Stimulated activated CD4-positive, alpha-beta T cell treated with anti-CD3 and anti-CD28 coated beads, Interleukin-2, amount 100 ng/mL, for 48 hours (primary cell): ENCODE results near the gene ABLIM2.

Experiments used
- DNase-seq, 2 donors: peaks; one replicate each; pipeline ENCODE4 v3.0.0-alpha.2; 2020

Gene ABLIM2

DNA sequence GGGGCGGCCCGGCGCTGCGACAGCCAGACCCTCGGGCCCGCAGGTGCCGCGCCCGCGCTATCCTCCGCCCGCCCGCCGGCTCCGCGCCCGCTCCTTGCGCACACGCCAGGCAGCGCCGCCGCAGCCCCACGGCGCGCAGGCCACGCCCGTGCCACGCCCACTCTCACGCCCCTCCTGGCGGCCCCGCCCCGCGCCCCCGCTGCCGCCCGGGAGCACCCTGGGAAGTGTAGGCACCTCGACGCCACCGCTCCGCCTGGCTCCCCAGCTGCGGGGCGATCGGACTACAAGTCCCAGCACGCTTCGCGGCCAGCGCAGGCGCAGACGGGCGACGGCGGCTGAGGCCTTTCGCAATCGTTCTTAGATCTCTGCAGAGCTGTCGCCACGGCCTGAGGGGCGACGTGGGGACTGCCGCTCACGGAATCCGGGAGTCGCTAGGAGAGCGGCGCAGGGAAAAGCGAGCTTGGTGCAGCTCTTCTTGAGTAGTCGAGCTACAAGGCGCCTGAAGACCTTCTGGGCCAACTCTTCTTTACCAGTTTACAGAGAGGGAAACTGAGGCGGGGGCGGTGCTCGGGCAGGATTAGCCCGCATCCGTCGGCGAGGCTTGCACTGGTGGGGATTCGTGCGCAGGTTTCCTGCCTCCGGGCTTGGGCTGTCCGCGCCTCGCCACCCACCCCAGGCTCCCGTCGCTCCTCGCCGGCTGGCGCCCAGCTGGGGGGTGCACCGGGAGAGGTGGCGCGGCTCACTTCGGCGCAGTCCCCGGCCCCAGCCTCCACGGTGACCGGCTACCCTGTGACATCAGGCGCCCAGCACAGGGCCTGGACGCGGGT is at the start of gene ABLIM2:
Gene ABLIM2, minus strand, starts transcription at position 104 of the 827 bp plus-strand sequence. CDS start 124 bp downstream, outside the sequence.
- DNase-seq = peak; percentile 97 to 99

DNA sequence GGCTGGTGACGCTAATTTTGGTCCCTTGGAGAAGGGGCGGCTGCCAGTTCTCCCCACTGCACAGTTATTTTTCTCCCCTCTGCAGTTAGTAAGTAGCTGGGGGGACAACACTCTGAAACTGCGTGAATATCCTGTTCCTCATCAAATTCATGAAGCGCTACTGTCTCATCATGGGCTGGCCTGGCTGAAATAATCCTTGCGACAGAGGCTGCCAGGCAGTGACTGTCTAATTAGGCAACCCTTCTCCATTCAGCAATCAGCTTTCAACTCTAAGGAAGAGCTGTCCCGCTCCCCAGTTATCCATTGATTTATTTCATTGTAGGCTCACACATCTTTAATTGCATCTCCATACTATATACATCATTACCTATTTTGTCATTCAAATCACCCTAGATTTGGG is 48.7 kb upstream of the ABLIM2 start:
- DNase-seq = no peak

DNA sequence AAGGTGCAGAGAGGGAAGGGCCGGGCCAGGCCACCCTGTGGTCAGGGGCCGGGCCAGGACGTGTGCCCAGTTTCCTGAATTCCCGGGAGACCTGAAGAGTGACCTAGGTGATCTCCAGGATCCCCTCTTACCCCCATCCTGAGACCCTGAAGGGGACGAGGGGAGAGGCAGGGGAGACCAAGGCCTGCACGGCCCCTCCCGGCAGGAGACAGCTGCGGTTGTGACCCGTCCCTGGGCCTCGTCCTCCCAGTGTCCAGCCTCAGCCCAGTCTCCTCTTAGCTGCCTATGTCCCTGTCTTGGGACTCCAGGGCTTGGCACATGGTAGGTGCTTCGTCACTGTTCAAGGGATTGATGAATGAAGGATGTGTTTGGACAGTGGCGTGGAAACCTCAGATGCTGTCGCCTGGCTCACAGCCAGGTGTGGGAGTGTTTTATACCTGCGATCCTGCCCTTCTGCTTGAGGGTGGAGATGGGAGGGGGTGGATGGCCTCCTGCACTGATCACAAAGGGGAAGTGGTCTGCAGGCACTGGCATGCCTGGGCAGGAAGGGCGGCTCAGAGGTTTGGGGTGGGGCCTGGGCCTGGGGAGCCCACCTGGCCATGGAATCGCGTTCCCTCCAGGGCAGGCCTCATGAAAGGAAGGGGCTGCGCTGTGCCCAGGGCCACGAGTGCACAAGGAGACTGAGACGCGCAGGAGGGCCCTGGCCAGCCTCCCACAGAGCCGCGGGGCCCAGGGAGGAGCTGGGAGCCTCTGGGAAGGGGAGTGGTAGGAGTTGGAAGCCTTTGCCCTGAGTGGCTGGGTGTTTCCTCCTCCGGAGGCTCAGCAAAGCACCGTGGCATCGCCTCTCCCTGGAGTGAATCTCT is 47.4 kb upstream of the ABLIM2 start:
- DNase-seq = no peak

DNA sequence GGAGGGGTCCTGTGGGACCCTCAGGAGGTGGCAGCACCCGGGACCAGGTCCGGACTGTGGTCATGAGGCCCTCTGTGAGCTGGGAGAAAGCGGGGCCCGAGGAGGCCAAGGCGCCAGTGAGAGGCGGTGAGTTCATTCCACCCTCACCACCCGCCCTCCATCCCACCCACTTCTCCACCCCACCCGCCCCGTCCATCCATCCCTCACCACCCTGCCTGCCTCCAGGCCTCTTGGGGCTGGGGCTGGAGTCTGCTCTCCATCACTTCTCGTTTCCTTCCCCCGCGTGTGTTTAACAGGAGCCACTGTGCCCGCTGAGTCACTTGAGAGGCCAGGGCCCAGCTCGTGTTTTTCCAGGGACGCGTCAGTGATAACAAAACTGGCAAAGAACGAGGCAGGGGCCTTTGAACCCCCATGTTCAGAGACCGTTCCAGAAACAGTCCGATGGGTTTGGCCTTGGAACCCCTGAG is 46.7 kb upstream of the ABLIM2 start:
- no peak for DNase-seq

DNA sequence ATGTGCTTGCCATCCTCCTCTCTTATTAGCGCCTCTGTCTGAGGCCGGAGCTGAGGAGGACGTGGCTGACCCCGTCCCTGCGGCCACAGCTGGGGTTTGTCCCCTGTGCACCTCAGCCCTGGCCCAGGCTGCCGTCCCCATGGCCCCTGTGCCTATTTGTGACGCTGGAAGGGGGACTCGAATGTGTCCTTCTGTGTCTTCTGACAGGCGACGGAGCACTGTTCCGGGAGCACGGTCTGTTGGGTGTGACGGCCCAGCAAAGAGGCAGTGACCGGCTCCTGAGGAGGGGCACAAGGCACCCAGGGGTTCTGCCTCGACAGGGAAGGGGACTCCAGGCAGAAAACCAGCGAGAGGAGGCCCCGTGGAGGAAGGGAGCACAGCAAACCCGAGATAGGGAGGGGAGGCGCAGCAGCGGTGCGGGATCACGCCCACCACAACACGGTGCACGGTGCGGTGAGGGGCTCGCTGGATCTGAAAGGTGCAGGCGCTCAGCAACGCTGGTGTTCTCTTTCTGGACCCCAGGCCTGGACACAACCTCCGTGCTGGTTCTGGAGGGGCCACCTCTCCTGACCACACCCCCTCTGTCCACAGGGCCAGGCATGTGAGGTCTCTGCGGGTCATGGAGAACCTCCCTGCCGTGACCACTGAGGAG is 46.1 kb upstream of the ABLIM2 start:
- DNase-seq = no peak

DNA sequence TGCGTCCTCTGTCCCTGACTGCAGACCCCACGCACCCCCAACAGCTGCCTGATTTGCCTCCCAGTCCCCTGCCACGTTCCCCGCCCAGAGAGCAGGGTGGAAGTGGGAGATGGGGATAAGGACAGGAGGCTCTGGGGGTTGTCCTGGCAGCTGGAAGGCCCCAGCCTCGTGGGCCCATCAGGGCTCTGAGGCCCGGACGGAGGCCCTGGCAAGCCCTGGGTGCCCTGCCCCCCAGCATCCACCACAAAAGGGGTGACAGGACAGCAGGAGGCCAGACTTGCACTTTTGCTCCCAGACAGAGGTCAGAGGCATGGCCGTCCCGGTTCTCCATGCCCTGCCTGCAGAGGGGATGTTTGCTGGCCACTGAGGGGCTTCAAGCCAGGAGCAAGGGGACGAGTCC is 45.2 kb upstream of the ABLIM2 start:
- no peak for DNase-seq

DNA sequence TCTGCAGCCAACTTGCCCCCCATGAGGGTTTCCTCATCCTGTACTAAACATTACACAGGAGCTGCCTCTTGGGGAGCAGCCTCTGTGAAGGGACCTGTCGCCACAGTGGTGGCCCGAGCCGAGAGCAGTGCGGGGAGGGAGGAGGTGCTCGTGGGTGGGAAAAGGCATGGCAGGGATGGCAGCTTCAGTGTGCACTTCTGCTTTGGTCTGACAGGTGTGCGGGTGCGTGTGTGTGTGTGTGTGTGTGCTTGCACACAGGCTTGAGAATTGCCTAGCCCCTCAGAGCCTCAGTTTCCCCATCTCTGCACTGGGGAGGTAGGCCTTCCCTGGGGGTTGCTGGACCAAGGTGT is 44.4 kb upstream of the ABLIM2 start:
- DNase-seq = no peak

DNA sequence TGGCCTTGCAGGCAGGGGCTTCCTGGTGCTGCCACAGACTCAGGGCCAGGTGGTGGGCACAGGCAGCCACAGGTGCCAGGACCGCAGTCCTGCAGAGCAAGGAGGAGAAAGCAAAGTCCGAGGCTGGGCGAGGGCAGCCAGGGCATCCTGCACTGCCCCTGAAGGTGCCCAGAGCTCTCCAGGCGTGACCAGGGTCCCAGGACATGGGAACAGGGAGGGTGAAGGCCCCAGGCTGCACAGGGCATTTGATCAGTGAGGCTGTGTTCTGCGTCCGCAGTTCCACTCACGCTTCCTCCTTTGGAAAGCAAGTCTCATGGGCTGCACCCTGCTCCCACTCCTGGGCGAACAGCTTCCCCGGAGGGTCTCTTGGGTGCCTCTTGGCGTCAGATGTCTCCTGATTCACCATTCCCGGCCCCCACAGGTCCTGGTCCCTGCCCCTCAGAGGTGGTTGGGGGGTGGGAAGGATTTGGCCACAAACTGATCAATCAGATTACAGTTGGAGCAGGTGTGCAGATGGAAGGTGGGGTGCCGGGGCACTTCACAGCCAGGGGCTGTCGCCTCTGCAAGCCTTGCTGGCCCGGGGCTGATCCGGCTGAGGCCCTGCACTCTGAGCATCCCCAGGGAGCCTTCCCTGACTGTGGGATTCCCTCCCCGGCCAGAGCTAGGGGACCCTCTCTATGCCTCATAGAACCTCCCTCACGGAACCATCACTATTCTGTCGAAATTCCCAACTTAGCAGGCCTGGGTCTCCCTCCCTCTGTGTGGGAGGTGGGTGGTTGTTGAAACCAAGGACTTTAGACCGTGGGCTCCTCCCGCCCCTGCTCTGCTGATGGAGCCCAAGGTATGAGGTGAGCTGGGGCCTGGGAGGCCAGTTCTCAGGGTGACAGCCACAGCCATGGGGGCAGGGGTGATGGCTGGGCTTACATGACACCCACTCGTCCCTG is 43.8 kb upstream of the ABLIM2 start:
- no peak for DNase-seq

DNA sequence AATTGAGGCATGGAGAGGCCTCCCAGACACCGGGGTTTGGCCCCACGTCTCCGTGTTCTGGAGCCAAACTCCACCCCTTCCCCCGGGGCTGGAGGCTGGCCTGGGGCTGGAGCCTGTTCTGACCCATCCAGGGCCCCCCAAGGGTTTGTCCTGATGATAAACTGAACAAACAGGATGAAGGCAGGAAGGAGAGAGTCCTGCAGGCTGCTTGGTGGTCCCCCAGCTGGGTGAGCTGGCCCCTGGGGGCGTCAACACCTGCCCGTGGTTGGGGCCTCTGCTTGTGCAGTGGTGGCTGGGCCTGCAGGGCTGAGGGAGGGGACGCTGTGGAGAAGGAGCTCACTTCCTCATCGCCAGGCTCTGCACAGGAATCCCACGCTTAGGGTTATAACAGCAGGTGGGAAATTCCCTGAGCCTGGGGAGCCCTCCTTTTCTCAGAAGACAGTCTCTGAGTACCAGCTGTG is 42.7 kb upstream of the ABLIM2 start:
- DNase-seq = peak in 1 of 2 donors; percentile 45

DNA sequence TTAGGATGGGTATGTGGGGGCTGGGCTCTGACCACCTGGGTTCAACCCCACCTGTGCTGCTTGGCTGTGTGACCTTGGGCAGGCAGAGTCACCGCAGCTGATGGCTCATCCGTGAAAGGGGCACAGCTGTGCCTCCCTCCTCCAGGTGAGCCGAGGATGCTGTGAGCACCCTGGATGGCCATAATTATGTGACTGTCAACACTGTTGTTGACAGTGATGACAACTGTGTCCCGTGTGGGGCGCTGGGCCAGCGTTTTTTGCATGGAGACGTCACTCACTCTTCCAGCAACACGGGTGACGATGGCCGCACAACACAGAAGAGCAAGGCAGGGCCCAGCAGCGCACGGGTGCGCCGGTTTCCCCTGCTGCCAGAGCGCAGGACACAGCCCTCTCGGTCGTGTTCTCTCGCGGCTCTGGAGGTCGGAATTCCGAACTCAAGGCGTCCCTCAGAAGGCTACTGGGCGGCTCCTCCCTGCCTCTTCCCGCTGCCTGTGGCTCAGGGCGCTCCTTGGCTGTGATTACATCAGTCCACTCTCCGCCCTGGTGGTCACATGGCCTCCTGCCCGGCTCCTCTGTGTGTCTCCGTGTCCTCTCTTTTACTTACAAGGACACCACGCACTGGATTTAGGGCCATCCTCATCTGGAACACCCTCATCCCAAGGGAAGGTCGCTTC is 41.8 kb upstream of the ABLIM2 start:
- peak in 1 of 2 donors; percentile 15 for DNase-seq

DNA sequence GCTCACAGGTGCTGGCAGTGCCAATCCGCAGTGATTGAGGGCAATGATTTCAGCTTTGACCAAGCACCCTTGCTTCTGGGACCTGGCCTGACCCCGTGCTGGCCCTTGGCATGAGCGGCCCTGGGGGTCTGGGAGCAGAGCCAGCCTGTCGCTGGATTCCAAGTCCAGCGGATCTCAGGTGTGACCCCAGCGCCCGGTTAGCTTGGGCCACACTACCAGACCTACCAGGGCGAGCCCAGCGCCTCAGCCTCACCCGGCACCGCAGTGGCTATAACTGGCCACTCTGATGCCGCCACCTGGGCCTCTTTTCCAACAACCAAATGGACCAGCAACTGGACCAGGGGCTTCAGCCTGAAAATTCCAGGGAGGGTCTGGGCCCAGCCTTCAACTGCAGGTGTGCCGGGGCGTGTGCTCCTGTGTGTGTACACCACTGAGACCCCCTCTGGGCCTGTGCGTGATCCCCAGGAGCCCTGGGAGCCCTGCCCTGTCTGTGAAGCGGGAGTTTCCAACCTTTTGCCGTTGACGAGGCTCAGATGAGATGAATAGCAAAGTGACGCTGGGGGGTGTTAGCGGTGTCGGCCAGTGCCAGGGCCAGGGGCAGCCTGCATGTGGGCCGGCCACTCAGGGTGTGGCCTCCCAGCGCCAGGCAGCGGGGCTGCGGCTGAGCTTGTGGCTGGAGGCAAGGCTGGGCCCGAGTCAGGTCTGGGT is 41.1 kb upstream of the ABLIM2 start:
- peak in 1 of 2 donors; percentile 16 for DNase-seq

DNA sequence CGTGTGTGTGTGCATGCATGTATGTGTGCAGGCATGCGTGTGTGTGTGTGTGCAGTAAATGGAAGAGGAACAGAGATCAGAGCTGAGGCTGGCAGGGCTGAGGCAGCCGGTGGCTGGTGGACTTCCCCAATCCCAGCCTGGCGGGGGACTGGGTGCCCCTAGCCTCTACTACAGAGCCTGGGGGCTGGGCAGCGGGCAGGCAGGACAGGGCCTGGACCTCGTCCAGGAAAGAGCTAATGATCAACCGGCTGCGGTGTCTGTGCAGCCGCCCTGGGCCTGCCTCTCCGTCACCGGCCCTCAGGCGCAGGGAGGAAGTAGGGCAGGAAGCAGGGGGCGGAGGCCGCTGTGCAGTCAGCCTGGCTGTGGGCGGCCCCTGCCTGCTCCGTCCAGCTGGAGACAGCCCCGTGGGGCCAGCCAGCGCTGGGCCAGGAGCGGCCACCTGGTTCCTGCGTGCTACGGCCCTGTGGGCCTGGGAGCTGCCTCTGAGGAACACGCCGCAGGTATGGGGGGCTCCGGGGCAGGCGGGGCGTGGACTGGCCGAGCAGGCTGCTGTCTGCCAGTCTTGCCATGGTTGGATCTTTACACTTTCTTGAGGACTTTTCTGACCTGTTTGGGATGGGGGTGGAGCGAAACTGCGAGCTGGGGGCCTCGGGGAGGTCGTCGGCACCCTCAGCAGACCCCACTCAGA is 40.4 kb upstream of the ABLIM2 start, which contains the start of gene SH3TC1:
Gene SH3TC1, plus strand, starts transcription at position 385 of the 688 bp plus-strand sequence. CDS start 5,905 bp downstream, outside the sequence.
- peak; percentile 45 to 53 for DNase-seq

DNA sequence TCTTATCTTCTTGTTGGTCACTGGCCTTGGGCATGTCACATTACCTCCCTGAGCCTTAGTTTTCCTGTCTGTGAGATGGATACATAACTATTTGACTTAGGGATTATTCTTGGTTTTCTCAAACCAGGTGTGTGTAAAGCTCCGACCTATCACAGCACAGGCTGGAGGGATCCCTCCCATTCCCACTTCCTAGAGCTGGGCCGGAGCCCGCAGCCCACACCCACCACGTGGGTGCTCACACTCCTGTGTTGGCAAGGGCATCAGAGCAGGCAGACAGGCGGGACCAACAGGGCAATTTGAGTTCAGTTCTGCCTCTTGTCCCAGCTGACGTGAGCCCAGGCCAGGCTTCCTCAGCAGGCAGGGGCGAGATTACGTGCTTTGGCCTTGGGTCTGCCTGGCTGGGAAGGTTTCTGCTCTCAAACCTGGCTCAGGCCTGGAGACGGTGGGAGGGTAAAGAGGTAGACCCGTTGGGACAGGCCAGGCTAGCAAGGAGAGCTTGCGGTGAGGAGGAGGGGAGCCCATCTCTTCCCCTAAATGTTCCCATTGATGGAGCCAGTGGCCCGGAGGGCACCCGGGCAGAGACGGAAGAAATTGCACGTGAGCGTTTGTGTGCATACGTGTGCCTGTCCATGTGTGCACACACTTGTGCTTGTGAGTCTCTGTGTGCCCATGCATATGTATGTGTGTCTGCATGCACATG is 39.7 kb upstream of the ABLIM2 start:
- DNase-seq = no peak

DNA sequence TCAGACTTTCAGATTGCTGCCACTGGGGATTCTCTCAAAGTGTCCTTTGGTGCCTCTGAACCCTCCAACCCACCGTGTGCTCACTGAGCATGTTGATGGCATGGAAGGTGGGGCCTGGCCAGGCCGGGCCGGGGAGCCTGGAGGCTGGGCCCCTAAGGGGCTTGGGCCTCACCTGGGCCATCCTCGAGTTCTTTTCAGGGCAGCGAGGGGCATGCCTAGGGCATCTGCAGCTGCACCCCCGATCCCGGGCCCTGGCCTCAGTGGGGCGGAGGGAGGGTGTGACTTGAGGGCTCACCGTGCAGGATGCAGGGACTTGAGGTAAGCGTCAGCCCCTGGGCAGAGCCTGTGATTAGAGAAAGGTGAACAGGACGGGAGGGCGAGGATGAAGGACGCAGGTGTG is 38.9 kb upstream of the ABLIM2 start:
- no peak for DNase-seq

DNA sequence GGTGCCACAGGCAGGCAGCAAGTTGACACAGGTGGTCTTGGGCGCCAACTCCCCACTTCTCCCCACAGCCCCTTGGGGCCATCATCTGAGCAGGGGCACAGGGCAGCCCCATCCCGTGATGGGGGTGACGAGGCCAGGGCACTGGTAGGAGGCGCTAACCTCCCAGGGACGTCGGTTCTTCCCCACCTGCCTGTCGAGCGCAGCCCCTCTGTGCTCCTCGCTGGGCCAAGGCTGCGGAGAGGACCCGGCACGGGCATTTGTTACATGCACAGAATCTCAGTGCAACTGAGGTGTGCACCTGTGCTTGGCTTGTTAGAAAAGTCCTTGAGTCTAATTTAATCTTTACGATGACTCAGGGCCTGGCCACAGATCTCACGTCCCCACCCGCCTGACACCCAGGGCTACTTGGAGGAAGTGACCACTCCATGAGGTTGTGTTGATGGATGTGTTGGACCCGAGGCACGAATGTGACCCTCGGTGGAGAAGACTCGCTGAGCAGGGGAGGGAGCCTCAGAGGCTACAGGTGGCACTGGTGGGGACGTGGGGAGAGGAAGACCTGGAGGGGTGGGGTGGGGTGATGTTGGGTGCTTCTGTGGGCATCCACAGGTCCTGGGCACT is 37.3 kb upstream of the ABLIM2 start:
- DNase-seq = no peak

DNA sequence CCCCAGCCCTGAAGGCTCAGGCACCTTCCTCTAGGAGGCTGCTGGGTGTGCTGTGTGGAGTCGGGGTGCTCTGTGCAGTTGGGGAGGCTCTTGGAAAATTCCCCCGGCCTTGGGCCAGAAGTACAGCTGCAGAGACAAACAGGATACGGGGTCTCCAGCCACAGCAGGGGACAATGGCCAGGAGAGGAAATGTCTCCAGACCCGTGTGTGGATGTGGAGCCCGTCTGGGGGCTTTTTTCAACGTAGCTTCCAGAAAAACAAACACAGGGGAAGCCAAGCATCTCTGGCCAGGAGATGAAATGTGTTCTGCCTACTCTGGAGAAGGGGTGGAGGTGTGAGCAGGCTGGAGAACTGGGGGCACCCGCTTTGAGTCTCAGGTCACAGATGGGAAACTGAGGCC is 36.8 kb upstream of the ABLIM2 start:
- DNase-seq = no peak

DNA sequence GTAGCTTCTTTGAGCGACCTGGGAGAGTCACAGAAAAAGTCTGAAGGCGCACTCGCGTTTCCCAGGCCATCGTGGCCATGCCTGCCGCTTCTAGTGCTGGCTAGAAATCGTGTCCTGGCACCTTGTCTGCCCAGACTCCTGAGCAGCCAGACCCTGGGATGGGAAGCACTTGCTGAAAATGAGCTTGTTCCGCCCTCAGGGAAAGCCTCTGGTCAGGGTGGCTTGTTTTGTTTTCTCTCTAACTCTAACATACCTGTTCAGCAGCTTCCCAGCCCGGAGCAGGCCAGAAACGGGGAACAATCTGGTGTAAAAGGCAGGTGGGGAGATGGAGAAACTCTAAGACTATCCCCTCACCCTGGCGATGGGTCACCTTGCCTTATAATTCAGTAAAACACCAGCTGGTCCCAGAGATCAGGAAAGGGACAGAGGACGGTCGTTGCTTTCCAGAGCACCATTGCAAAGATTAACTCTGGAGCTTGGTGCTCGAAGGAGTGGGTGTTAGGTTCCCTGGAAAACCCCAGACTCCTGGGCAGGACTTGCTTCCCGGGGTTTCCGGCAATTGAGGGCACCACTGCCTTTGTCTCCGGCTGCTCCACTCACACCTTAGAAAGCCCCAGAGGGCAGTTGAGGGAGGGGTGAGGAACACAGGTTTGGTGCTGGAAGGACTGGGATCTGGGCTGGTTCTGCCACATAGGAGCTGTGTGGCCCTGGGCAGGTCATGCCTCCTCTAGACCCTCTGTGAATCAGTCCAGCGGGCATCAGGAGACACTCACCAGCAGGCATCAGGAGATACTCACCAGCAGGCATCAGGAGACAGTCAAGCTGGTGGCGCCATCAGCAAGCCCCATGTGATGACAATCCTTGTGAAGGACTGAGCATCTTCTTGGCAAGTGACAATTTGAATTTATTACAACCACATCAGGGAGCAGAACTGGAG is 36.0 kb upstream of the ABLIM2 start:
- DNase-seq = no peak
